Prostate gland (tissue), 2 donors: ENCODE results near the gene ZNF385B. TPM values are rescaled to one million over a fixed set of nuclear protein-coding genes. Genes with fewer than 3 reads are reported as not detected.

Experiments
- DNase-seq: peaks from one replicate; pipeline ENCODE4 v3.0.0-alpha.2; 2019; ENCODE audit warnings: low spot score
- H3K27ac ChIP-seq, 2 donors: fragments of 200-600 bp; sonication (generic); 2 replicates each; pipeline ENCODE4 v1.5.1; 2017 to 2019
- H3K27me3 ChIP-seq: fragments of 200-600 bp; sonication (generic); replicated peaks from 2 replicates; pipeline ENCODE4 v1.5.1; 2019; ENCODE audit not compliant: insufficient read depth
- H3K36me3 ChIP-seq, 2 donors: fragments of 200-600 bp; sonication (generic); 1 replicate in 1 of 2; 2 replicates in 1 of 2; pipeline versions ENCODE4 v1.5.1 to v1.8.1; 2017 to 2019
- H3K4me1 ChIP-seq: fragments of 200-600 bp; sonication (generic); replicated peaks from 2 replicates; pipeline ENCODE4 v1.5.1; 2019
- H3K4me3 ChIP-seq, 2 donors: fragments of 200-600 bp; sonication (generic); 2 replicates each; pipeline ENCODE4 v1.5.1; 2017 to 2019
- H3K9me3 ChIP-seq: fragments of 200-600 bp; sonication (generic); 2 replicates; pipeline ENCODE4 v1.5.1; 2017
- POLR2A ChIP-seq: fragments of 450-650 bp; IDR thresholded peaks from one replicate; pipeline ENCODE4 v1.6.1; 2016; ENCODE audit warnings: antibody characterized with exemption, mild to moderate bottlenecking
- POLR2AphosphoS5 ChIP-seq: sonication (generic); formaldehyde crosslinking; IDR thresholded peaks from one replicate; pipeline ENCODE4 v1.6.1; 2017; ENCODE audit warnings: antibody characterized with exemption
- WGBS: methylation state at CpG from one replicate; pipeline ENCODE4 v1.1.5; 2018; 5-methylcytosine and 5-hydroxymethylcytosine counted together
- intact Hi-C: fragments of 100-400 bp; cut with DNase I; formaldehyde crosslinking; loops from one replicate; pipeline ENCODE4 v1.14.2; 2022
- total RNA-seq, 2 donors: library from RNA; depleted of rRNA; stranded (reverse); fragments of >200 nt; gene quantifications; one replicate each; pipeline ENCODE4 v1.1.0, GENCODE V29; 2016
- TF ChIP-seq, protein P1 (sequence below), 4 experiments: fragments of 200-600 bp in 2 of 4; fragments of 450-650 bp in 2 of 4; sonication (generic) in 2 of 4; IDR thresholded peaks; 1 replicate in 3 of 4; 2 replicates in 1 of 4; pipeline ENCODE4 v1.5.1; 2016 to 2019; ENCODE audit warnings: antibody characterized with exemption in 4 of 4, mild to moderate bottlenecking in 2 of 4, moderate library complexity in 2 of 4

Gene ZNF385B
- total RNA-seq, 2 donors from 2014 or later = 4.9 to 35.7 TPM

DNA sequence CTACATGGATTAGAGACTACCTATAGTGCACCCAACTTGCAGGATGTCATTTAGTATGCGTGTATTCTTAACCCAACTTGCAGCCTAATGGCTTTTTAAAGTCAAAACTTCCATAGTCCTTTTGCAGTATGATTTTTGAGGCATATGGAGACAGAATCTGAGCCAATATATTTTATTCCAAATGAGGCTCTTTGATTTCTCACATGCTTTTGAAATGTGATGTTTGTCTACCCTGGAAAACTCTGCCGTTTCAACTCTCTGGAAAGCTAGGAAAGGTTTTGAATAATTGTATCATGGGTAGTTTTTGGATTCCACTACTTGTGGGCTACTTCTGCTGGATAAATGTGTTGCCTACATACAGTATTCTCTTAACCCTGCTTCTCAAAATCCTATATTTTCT lies 206.6 kb downstream of the ZNF385B start:
- Histone ChIP-seq H3K27me3 (no peaks in the 10 kb centered on the region), H3K27ac (no peak overlapping the region), H3K9me3 (no peaks in the 10 kb centered on the region), H3K4me3 (no peak overlapping the region), H3K36me3 (no peaks in the 10 kb centered on the region), H3K4me1 (no peaks in the 10 kb centered on the region)
- TF ChIP-seq, protein P1, sequence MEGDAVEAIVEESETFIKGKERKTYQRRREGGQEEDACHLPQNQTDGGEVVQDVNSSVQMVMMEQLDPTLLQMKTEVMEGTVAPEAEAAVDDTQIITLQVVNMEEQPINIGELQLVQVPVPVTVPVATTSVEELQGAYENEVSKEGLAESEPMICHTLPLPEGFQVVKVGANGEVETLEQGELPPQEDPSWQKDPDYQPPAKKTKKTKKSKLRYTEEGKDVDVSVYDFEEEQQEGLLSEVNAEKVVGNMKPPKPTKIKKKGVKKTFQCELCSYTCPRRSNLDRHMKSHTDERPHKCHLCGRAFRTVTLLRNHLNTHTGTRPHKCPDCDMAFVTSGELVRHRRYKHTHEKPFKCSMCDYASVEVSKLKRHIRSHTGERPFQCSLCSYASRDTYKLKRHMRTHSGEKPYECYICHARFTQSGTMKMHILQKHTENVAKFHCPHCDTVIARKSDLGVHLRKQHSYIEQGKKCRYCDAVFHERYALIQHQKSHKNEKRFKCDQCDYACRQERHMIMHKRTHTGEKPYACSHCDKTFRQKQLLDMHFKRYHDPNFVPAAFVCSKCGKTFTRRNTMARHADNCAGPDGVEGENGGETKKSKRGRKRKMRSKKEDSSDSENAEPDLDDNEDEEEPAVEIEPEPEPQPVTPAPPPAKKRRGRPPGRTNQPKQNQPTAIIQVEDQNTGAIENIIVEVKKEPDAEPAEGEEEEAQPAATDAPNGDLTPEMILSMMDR (IDR thresholded peaks at IDR 0.05) = no peak
- TF ChIP-seq POLR2A = no peak
- no peak for TF ChIP-seq POLR2AphosphoS5
- WGBS = 98% methylated on average over 2 of the region's 2 CpGs
- intact Hi-C loops = no loop called here
- DNase-seq = no peak

GRCh38 chr2:179652296-179652695 lies 209.1 kb downstream of the ZNF385B start:
- intact Hi-C loops = no loop called here
- Histone ChIP-seq H3K27ac (no peak overlapping the region), H3K36me3 (no peaks in the 10 kb centered on the region), H3K4me3 (no peak overlapping the region), H3K27me3 (no peaks in the 10 kb centered on the region), H3K4me1 (no peaks in the 10 kb centered on the region), H3K9me3 (no peaks in the 10 kb centered on the region)
- TF ChIP-seq POLR2A = no peak
- TF ChIP-seq POLR2AphosphoS5 = peak; percentile 7
- TF ChIP-seq, protein P1 (IDR thresholded peaks at IDR 0.05) = no peak
- DNase-seq = no peak
- 32% methylated on average over 2 of the region's 2 CpGs for WGBS

- no peaks in the 10 kb centered on the region for H3K4me1 ChIP-seq
- no peaks in the 10 kb centered on the region for H3K27me3 ChIP-seq
- intact Hi-C loops = no loop called here
- H3K9me3 ChIP-seq = no peaks in the 10 kb centered on the region
- no peak overlapping the region for H3K27ac ChIP-seq
- no peak for DNase-seq
- no peak overlapping the region for H3K4me3 ChIP-seq
- H3K36me3 ChIP-seq = no peaks in the 10 kb centered on the region
- TF ChIP-seq POLR2A = no peak
- TF ChIP-seq, protein P1 (IDR thresholded peaks at IDR 0.05) = no peak
- no peak for TF ChIP-seq POLR2AphosphoS5
Measured at GRCh38 chr2:179650420-179650819, 211.0 kb downstream of the ZNF385B start.

- Histone ChIP-seq H3K27me3 (no peaks in the 10 kb centered on the region), H3K4me3 (no peak overlapping the region), H3K4me1 (no peaks in the 10 kb centered on the region), H3K36me3 (no peaks in the 10 kb centered on the region), H3K27ac (no peak overlapping the region), H3K9me3 (no peaks in the 10 kb centered on the region)
- intact Hi-C loops = no loop called here
- DNase-seq = no peak
- no peak for TF ChIP-seq POLR2AphosphoS5
- TF ChIP-seq POLR2A = no peak
- TF ChIP-seq, protein P1 (IDR thresholded peaks at IDR 0.05) = no peak
- 80% methylated on average over 3 of the region's 3 CpGs for WGBS
Measured at GRCh38 chr2:179646862-179647587, 214.4 kb downstream of the ZNF385B start.

GRCh38 chr2:179646173-179646769 lies 215.1 kb downstream of the ZNF385B start:
- DNase-seq = no peak
- intact Hi-C loops = no loop called here
- no peaks in the 10 kb centered on the region for H3K4me1 ChIP-seq
- no peaks in the 10 kb centered on the region for H3K27me3 ChIP-seq
- H3K4me3 ChIP-seq = no peak overlapping the region
- no peaks in the 10 kb centered on the region for H3K9me3 ChIP-seq
- 75% methylated on average over 9 of the region's 9 CpGs for WGBS
- no peak overlapping the region for H3K27ac ChIP-seq
- TF ChIP-seq POLR2AphosphoS5 (no peak), POLR2A (no peak)
- TF ChIP-seq, protein P1 (IDR thresholded peaks at IDR 0.05) = no peak
- no peaks in the 10 kb centered on the region for H3K36me3 ChIP-seq
